Fibroblast of villous mesenchyme (primary cell): ENCODE results near the gene ALS2CL. TPM values are rescaled to one million over a fixed set of nuclear protein-coding genes. Genes with fewer than 3 reads are reported as not detected.

ENCODE experiments used
- DNase-seq: peaks from one replicate; pipeline ENCODE4 v3.0.0-alpha.2; 2010; ENCODE audit warnings: low read depth
- H3K4me3 ChIP-seq: 2 replicates; pipeline ENCODE4 v1.5.1; 2011; ENCODE audit warnings: low read depth, mild to moderate bottlenecking, low read length
- total RNA-seq: library from RNA; depleted of rRNA; stranded (reverse); fragments of >200 nt; gene quantifications from 2 replicates; pipeline ENCODE4 v1.2.3, GENCODE V29; 2012
- TF ChIP-seq, protein P1 (sequence below): IDR thresholded peaks from 2 replicates; pipeline ENCODE4 v1.5.1; 2012; ENCODE audit warnings: low read depth, mild to moderate bottlenecking, low read length; ENCODE audit not compliant: insufficient read depth

The ALS2CL gene
- total RNA-seq, 1 donor, result 6.0 TPM

DNA sequence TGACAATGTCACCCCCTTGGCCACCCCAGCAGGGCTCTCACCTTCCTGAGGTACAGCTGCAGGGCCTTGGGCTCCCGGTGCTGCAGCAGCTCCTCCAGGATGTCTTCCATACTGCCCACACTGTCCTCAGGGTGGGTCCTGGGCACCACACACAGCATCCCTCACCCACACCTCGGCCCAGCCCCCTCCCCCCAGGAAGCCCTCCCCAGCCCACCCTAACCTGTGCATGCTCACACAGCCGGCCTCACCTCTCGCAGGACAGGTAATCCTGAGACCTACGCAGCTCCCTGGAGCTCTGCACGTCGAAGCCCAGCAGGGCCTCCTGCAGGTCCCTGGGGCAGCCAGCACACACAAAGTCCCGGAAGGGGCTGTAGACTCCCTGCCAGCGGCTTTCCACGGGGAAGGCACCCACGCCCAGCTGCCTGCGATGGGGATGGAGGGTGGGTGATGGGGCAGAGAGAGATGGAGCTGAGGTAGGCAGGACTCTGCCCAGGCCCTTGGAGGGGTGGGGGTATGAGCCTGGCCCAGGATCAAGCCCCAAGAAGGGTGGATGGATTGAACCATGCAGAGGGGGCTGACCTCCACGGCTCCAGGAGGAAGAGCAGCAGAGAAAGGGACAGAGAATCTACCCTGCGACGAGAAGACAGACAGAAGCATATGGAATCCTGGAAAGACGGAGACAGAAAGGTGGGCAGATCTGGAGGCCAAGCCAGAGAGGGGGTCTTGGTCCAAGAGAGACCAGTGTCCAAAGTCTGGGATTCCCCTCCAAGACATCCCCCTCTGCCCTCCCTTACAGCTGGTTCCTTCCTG, 16.7 kb downstream of the ALS2CL start:
- H3K4me3 ChIP-seq, result no peak overlapping the region
- DNase-seq, result no peak
- TF ChIP-seq, protein P1, sequence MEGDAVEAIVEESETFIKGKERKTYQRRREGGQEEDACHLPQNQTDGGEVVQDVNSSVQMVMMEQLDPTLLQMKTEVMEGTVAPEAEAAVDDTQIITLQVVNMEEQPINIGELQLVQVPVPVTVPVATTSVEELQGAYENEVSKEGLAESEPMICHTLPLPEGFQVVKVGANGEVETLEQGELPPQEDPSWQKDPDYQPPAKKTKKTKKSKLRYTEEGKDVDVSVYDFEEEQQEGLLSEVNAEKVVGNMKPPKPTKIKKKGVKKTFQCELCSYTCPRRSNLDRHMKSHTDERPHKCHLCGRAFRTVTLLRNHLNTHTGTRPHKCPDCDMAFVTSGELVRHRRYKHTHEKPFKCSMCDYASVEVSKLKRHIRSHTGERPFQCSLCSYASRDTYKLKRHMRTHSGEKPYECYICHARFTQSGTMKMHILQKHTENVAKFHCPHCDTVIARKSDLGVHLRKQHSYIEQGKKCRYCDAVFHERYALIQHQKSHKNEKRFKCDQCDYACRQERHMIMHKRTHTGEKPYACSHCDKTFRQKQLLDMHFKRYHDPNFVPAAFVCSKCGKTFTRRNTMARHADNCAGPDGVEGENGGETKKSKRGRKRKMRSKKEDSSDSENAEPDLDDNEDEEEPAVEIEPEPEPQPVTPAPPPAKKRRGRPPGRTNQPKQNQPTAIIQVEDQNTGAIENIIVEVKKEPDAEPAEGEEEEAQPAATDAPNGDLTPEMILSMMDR, result no peak

DNA sequence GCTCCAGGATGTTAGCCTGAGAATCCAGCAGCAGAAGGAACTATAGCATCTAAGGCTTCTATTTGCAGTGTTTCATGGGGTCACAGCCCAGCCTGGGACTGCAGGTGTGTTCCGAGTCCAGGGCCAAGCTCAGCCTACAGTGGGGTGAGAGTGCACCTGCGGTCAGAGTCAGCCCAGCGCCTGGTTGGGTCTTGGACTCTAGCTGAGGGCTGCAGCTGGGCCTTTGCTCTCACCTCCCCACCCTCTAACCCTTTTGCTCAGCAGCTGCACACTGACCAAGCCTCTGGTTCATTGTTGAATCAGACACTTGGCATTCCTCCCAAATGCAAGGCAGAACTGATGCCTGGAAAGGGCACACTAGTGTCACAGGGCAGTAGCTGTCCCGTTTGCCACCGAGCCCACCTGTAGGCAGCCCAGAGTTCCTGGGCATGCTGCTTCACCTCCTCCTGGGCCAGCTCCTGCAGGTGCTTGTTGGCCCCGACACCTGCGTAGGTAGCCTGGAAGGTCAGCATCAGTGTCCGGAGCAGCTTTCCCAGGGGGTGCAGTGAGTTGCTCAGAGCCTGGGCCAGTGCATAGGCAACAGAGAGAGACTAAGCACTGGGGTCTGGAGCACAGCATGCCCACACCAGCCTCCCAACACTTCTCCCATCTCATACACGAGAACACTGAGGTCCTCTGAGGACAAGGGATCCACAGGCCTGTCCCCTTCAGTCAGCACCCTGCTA, 17.5 kb downstream of the ALS2CL start:
- TF ChIP-seq, protein P1, result no peak
- DNase-seq, result no peak
- no peak overlapping the region for H3K4me3 ChIP-seq

DNA sequence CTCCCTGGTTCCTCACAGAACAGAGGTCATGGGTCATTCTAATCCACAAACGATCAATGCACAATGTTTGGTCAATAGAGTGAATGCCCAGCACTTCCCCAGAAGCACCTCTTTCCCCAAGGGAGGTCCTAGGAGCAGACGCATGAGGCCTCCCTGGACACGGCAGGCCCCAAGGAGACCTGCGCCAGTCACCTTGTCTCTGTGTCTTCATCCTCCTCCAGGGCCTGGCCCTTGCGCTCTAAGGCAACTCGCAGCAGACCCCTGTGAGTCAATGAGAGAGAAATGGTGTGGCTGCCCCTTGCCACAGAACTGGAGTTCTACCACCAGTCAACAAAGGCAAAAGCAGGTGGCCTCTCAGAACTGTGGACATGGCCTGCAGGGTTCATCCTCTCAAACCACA, 18.1 kb downstream of the ALS2CL start:
- DNase-seq, result no peak
- TF ChIP-seq, protein P1, result no peak
- H3K4me3 ChIP-seq, result no peak overlapping the region

GRCh38 chr3:46674031-46674845, 19.2 kb downstream of the ALS2CL start:
- no peak overlapping the region for H3K4me3 ChIP-seq
- no peak for DNase-seq
- TF ChIP-seq, protein P1, result no peak

DNA sequence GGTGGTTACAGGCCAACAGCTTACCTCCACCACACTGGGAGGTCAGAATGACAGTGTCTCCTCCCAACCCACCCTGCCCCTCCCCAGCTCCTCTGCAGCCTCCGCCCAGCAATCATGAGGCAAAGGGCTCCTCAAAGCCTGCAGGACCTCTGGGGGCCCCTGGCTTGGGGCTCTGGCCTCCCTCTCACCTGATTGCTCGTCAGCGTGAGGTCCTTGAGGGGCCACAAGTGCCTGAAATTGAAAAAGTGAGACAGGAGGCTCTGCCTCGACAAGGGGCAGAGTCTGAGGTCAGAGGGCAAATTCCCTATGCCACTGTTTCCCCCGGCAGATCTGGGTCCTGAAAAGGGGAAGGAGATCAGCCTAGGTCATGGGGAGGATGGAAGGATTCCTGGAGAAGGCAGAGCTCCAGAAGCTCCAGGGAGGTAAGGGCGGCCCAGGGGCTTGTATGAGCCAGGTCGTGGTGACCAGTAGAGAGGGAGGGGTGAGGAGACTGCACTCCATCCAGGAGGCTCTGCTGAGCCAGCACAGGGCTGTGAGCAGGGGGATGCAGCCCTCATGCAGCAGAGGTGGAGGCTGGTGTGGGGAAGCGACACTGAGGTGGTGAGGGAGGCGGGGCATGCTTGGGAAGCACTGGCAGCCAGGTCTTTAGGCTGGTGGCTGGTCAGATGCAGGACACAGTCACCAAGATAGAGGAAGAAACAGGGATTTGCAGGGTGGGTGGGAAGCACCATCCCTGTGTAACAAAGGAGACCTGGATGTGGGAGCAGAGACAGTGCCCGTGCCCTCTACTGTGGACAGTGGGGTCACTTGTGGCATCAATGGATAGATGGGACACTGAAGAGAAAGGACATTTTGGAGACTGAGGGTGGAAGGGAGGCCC, 20.1 kb downstream of the ALS2CL start:
- no peak overlapping the region for H3K4me3 ChIP-seq
- TF ChIP-seq, protein P1, result no peak
- no peak for DNase-seq

- no peak overlapping the region for H3K4me3 ChIP-seq
- TF ChIP-seq, protein P1, result no peak
- DNase-seq, result no peak
These were observed 21.2 kb downstream of the ALS2CL start for GRCh38 chr3:46672349-46672695.
